Upper lobe of left lung (tissue), 6 donors: ENCODE results near the gene STH. TPM values are rescaled to one million over a fixed set of nuclear protein-coding genes. Genes with fewer than 3 reads are reported as not detected.

Source experiments
- ATAC-seq, 2 donors: fragments of 200-7000 bp; cut with Tn5 transposase; one replicate each; pipeline ENCODE4 v1.9.1; 2022; ENCODE audit warnings: mild to moderate bottlenecking in 2 of 2, moderate library complexity in 2 of 2; ENCODE audit not compliant: low FRiP score in 2 of 2
- DNase-seq, 2 donors: peaks; one replicate each; pipeline ENCODE4 v3.0.0-alpha.2; 2019 to 2020
- H3K27ac ChIP-seq, 4 donors: fragments of 200-600 bp; sonication (generic); one replicate each; pipeline ENCODE4 v1.5.1; 2016 to 2019
- H3K27me3 ChIP-seq, 4 donors: fragments of 200-600 bp; sonication (generic); one replicate each; pipeline ENCODE4 v1.5.1; 2017 to 2019
- H3K36me3 ChIP-seq, 4 donors: fragments of 200-600 bp; sonication (generic); one replicate each; pipeline ENCODE4 v1.5.1; 2016 to 2019
- H3K4me1 ChIP-seq, 4 donors: fragments of 200-600 bp; sonication (generic); one replicate each; pipeline ENCODE4 v1.5.1; 2018 to 2019
- H3K4me3 ChIP-seq, 4 donors: fragments of 200-600 bp; sonication (generic); one replicate each; pipeline ENCODE4 v1.5.1; 2017 to 2019; ENCODE audit warnings: mild to moderate bottlenecking in 2 of 4, moderate library complexity in 1 of 4
- H3K9me3 ChIP-seq, 4 donors: fragments of 200-600 bp; sonication (generic); one replicate each; pipeline ENCODE4 v1.5.1; 2018 to 2019
- EP300 ChIP-seq, 4 donors: sonication (generic); formaldehyde crosslinking; IDR thresholded peaks; one replicate each; pipeline ENCODE4 v1.5.1; 2017; ENCODE audit warnings: antibody characterized with exemption in 4 of 4, control low read depth in 2 of 4
- POLR2A ChIP-seq, 4 donors: fragments of 450-650 bp; IDR thresholded peaks; one replicate each; pipeline ENCODE4 v1.5.1; 2016 to 2017; ENCODE audit warnings: antibody characterized with exemption in 4 of 4, mild to moderate bottlenecking in 2 of 4
- POLR2AphosphoS5 ChIP-seq, 2 donors: sonication (generic); formaldehyde crosslinking; IDR thresholded peaks; one replicate each; pipeline ENCODE4 v1.5.1; 2017; ENCODE audit warnings: antibody characterized with exemption in 2 of 2
- WGBS, 2 donors: methylation state at CpG; one replicate each; pipeline ENCODE4 v1.1.5; 2017 to 2018; 5-methylcytosine and 5-hydroxymethylcytosine counted together
- total RNA-seq, 6 donors: library from RNA; depleted of rRNA in 4 of 6; stranded (reverse); fragments of >200 nt in 4 of 6; gene quantifications; one replicate each; pipeline versions ENCODE4 v1.1.0 to v1.2.1, GENCODE V29; 2016 to 2021
- TF ChIP-seq, protein P1 (sequence below), 6 experiments: fragments of 450-650 bp in 4 of 6; fragments of 200-600 bp in 2 of 6; sonication (generic) in 2 of 6; IDR thresholded peaks; one replicate each; pipeline ENCODE4 v1.5.1; 2016 to 2019; ENCODE audit warnings: antibody characterized with exemption in 6 of 6
- donor health status: DM: no; HTN: no; CAD: no; lungs with moderate emphysema.
- donor health status: DM: no; HTN: yes; CAD: no; lungs with severe emphysema.

The STH gene
- total RNA-seq, 6 donors from 2014 or later = not detected

DNA sequence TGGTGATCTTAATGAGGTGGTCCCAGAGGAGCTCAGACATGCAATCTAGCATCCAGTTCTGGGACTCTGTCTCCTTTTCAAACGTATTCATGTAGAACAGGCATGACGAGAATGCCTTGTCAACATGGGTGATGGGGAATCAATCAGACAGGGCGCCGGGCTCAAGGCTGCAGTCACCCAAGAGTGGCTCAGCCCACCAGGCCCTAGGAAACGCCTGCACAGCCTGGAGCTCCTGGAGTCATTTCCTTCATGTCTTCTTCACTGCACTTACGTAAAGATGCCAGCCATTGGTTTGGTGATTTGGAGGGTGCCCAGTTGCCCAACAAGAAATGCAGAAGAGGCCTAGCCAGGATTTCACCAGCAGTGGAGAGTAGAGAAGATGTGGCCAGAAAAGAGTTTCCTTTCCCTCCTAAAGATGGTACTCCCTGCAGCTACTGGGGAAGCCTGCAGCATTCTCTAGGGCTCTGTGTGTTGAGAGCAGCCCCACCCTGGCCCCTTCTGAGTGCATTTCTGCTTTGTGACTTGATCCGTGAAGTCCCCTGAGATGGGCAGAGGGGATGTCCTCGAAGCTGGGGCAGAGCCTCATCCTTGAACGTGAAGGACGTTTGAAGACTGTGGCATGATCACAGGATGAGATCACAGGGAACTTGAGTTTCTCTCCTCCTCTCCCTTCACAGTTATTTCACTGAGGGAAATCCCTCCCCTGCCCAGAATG, 24.0 kb upstream of the STH start:
- Histone ChIP-seq H3K36me3 (no peaks in the 10 kb centered on the region), H3K27ac (no peak overlapping the region)
- ATAC-seq = no peak

DNA sequence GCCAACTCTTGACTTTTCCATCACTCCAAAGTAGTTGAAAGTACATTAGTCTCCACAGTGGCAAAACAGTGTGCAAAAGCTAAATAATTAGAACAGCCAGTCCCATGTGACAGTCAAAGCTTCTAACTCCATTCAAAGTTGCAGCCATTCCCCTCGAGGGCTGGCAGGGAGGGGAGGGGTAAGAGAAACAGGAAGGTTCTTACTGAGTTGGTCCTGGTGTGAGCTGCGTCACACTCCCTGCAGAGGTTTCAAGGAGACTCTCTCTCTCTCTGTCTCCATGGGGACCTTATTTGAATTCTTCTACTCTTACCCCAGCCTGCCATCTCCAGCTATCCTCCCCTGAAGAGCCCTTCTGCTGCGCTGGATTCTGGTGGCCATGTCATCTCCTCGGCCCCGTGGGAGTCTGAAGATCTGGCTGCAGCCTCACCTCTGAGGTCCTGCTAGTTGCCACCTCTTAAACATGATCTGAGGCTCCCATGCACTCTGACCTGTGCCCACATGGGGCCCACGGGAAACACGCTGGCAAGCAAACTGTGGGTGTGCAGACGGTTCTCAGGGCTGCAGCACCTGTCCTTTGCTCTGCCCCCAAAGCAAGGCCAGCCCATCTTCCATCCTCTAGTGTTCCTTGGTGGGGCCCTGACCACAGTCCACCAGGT, 23.3 kb upstream of the STH start:
- no peak for DNase-seq
- 66 to 76% methylated on average over 5 to 8 of the region's 8 CpGs for WGBS, 2 donors
- no peaks in the 10 kb centered on the region for H3K9me3 ChIP-seq
- TF ChIP-seq, protein P1, sequence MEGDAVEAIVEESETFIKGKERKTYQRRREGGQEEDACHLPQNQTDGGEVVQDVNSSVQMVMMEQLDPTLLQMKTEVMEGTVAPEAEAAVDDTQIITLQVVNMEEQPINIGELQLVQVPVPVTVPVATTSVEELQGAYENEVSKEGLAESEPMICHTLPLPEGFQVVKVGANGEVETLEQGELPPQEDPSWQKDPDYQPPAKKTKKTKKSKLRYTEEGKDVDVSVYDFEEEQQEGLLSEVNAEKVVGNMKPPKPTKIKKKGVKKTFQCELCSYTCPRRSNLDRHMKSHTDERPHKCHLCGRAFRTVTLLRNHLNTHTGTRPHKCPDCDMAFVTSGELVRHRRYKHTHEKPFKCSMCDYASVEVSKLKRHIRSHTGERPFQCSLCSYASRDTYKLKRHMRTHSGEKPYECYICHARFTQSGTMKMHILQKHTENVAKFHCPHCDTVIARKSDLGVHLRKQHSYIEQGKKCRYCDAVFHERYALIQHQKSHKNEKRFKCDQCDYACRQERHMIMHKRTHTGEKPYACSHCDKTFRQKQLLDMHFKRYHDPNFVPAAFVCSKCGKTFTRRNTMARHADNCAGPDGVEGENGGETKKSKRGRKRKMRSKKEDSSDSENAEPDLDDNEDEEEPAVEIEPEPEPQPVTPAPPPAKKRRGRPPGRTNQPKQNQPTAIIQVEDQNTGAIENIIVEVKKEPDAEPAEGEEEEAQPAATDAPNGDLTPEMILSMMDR (IDR thresholded peaks at IDR 0.05) = no peak
- TF ChIP-seq EP300 (IDR thresholded peaks at IDR 0.05) = no peak
- TF ChIP-seq POLR2AphosphoS5 (IDR thresholded peaks at IDR 0.05) = no peak
- no peak for TF ChIP-seq POLR2A (IDR thresholded peaks at IDR 0.05)
- no peaks in the 10 kb centered on the region for H3K36me3 ChIP-seq
- no peaks in the 10 kb centered on the region for H3K27me3 ChIP-seq
- H3K27ac ChIP-seq = no peak overlapping the region
- no peak for ATAC-seq
- H3K4me3 ChIP-seq = no peak overlapping the region
- H3K4me1 ChIP-seq = peaks cover 0 to 9% (median 2%) of the 10 kb centered on the region in 4 donors

More for the DNA sequence above, 24.0 kb upstream of the STH start:
- Histone ChIP-seq H3K9me3 (no peaks in the 10 kb centered on the region), H3K4me1 (peaks cover 0 to 9% (median 2%) of the 10 kb centered on the region in 4 donors), H3K27me3 (no peaks in the 10 kb centered on the region), H3K4me3 (no peak overlapping the region)
- WGBS, 2 donors = 73 to 82% methylated on average over 8 to 10 of the region's 10 CpGs
- DNase-seq = no peak
- no peak for TF ChIP-seq EP300 (IDR thresholded peaks at IDR 0.05)
- no peak for TF ChIP-seq POLR2A (IDR thresholded peaks at IDR 0.05)
- TF ChIP-seq, protein P1 (IDR thresholded peaks at IDR 0.05) = no peak
- no peak for TF ChIP-seq POLR2AphosphoS5 (IDR thresholded peaks at IDR 0.05)

DNA sequence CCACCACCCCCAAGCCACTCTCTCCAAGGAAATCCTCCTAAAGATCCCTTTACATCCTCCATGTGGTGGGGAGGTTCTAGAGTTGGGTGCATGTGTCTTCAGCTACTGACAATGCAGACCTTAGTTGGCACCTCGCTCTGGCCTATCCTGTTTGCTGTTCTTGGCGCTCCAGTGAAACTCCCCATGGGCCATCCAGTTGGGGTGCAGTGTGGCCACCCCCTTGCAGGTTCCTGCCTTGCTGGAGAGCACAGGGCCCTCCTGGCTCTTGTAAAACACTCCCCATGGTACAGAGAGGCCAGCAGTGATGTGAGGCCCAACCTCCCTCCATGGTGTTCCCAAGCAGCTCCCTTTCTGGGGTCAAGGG, 22.7 kb upstream of the STH start:
- DNase-seq (no peak), ATAC-seq (no peak)
- TF ChIP-seq, protein P1 (IDR thresholded peaks at IDR 0.05) = no peak
- TF ChIP-seq EP300 (IDR thresholded peaks at IDR 0.05) = no peak
- no peak for TF ChIP-seq POLR2A (IDR thresholded peaks at IDR 0.05)
- TF ChIP-seq POLR2AphosphoS5 (IDR thresholded peaks at IDR 0.05) = no peak
- 60 to 95% methylated on average over 1 to 2 of the region's 2 CpGs for WGBS, 2 donors
- Histone ChIP-seq H3K27ac (no peak overlapping the region), H3K4me1 (peaks cover 0 to 9% (median 2%) of the 10 kb centered on the region in 4 donors), H3K4me3 (no peak overlapping the region), H3K9me3 (no peaks in the 10 kb centered on the region), H3K27me3 (no peaks in the 10 kb centered on the region), H3K36me3 (no peaks in the 10 kb centered on the region)

DNA sequence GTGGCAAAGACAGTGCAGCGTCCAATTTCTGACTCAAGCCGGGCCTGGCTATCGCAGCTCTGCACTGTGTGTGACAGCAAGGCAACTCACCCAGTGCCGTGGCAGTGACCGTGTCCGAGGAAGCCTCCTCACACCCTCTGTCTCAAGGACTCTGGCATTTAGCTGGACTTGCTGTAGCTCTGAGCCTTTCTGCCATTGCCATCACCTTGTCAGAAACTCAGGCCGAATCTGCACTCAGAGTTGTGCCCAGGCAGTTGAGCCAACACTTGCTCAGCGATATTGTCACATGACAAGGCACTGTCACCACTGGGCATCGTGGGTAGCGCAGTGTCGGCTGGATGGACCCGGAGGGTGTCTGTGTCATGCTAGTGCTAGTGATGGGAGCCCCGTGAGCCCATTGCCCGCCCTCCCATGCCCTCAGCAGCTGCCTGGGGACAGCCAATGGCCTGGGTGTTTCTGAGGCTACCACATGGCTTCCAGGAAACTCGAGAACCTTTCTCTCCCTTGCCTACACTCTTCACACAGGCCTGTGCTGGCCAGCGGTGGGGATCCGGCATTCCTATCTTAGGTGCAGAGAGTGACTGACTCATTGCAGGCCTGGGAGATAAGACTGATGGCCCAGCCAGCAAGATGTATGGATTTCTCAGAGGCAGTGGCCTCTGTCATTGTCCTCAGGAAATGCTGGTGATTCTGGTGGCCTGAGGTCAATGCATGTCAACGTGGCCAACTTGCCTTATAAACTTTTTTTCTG, 22.1 kb upstream of the STH start:
- Histone ChIP-seq H3K36me3 (no peaks in the 10 kb centered on the region), H3K4me3 (no peak overlapping the region), H3K27me3 (no peaks in the 10 kb centered on the region), H3K9me3 (no peaks in the 10 kb centered on the region), H3K4me1 (peaks cover 0 to 9% (median 2%) of the 10 kb centered on the region in 4 donors), H3K27ac (no peak overlapping the region)
- TF ChIP-seq, protein P1 (IDR thresholded peaks at IDR 0.05) = no peak
- TF ChIP-seq POLR2AphosphoS5 (IDR thresholded peaks at IDR 0.05) (no peak), POLR2A (IDR thresholded peaks at IDR 0.05) (no peak), EP300 (IDR thresholded peaks at IDR 0.05) (no peak)
- no peak for DNase-seq
- WGBS, 2 donors = 80 to 88% methylated on average over 10 to 14 of the region's 18 CpGs
- no peak for ATAC-seq
